HG03378 (cell line): Measurements from ENCODE around the gene DOCK8.

Experiments
- ATAC-seq: cut with Tn5 transposase; IDR thresholded peaks from one replicate; pipeline ENCODE4 v1.9.1; 2021; ENCODE audit warnings: mild to moderate bottlenecking, moderate library complexity; ENCODE audit not compliant: unreplicated experiment

DOCK8 gene

GRCh38 chr9:487429-487828, 272.8 kb downstream of the DOCK8 start:
- no peak for ATAC-seq

- ATAC-seq, result no peak
Measured at GRCh38 chr9:488448-488847, 273.8 kb downstream of the DOCK8 start.

DNA sequence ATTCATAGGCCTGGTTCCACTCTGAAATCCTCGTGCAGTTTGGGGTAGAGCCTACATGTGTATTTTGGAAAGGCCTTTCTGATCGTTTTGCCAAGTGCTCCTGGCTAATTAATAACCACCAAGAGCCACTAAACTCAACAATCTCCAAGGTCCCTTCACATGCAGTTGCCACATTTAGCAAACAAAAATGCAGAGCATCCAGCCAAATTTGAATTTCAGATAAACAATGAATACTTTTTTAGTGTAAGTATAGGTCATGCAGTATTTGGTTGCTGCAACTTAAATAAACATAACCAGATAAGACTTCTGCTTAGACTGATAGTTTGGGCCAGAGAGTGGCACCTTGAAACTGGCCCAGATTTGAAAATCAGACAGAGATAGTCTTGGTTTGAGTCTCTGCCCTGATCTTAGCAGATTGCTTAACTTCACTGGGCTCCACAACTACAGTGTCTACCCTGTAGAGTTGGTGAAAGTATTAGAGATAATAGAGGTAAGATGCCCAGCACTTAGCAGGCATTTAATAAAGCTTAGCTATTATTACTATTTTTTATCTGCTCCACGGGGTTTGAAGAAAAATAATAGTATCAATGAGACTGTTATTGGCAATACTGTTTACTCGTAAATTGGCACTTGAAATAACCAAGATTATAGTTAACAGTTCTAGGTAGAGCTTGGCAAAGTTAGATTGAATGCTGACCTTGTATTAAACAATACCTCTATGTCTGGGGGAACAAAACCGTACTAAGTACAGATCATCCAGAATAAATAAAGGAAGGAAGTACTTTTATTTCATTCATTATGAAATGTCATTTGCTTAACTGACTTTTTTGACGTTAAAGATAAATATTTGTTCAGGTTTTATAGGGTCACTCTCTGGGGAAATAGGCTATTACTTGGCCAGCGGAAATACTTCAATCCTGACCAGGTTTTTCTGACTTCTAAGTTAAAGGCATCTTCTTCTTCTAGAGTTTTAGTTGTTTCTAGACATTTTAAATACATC, 274.8 kb downstream of the DOCK8 start:
- ATAC-seq, result no peak

DNA sequence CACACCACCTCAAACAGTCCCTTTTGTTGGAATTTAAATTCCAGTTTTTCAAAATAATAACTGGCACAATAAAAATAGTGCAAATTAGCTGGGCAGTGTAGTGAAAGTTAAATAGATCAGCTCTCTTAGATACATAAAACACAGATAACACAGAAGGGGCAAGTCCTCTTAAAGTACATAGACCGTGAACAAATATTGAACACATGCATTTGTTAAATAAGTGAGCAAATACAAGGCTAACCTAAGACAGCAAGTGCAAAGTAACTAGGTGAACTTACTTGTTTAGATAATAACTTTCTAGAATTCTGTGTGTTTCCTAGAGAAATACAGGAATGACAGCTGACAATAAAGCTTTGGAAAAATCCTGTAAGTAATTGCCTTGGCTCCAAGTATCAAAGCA, 280.1 kb downstream of the DOCK8 start:
- ATAC-seq, result no peak

GRCh38 chr9:495739-496138, 281.1 kb downstream of the DOCK8 start:
- no peak for ATAC-seq

DNA sequence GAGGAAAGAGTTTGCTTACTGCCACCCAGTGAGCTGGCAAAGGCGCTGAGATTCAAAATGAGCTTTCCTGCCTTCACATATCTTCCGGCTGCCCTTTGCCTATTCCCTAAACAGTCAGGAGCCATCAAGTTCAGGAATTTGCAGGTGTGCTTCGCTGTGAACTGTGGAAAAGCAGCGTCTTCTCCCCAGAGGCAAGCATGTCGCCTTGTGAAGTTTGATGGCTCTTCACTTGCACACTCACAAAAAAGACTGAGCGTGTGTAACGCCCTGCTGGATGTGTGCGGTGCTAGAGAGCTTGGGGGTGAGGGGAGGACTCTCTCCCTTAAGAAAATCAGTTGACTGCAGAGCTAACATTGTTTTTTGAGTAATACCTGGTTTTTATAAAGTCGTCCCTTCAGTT, 288.7 kb downstream of the DOCK8 start:
- ATAC-seq, result no peak

DNA sequence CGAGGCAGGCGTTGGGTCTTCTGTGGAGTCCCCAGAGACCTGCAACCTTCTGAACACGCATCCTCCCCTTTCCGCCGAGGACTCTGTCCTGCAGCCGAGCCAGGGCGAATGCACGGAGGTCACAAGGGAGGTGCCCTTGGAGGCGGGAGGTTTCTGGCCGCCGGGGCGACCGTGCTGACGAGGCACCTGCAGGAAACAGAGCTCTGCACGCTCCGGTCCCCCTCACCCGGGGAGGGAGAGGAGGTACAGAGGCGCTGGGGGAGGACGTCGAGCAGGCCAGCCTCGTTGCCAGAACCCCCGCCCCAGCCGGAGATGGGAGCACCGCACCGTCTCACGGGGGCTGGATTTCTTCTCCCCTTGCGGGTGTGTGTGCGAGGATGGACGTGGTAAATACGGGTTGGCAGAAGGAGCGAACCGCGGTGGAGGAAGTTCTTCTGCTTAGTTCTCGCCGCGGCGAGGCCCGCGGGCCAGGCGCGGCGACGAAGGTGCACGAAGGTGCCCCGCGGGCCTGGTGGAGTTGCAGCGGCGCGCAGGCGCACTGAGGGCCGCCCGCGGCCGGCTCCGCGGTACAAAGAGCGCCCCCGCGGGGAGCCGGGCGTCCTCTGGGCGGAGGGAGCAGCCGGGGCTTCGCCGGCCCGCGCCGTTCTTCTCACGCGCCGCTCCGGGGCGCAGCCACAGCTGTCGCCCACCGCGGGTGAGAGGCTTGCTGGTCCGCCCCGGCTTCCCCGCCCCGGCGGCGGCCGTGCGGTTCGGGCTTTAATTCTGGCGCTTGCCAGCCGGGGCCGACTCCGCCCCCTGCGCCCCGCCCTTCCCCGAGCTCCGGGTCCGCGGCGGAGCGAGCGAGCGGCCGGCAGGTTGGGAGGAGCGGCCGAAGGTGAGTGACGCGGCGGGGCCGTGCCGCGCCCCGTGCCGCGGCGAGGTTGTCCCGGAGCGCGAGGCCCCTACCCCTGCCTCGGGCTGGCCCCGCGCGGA, 289.5 kb downstream of the DOCK8 start, which contains the start of gene KANK1:
Gene KANK1 (plus strand): TSS at position 815 of the 972 bp plus-strand sequence.
- peak; percentile 70 for ATAC-seq

DNA sequence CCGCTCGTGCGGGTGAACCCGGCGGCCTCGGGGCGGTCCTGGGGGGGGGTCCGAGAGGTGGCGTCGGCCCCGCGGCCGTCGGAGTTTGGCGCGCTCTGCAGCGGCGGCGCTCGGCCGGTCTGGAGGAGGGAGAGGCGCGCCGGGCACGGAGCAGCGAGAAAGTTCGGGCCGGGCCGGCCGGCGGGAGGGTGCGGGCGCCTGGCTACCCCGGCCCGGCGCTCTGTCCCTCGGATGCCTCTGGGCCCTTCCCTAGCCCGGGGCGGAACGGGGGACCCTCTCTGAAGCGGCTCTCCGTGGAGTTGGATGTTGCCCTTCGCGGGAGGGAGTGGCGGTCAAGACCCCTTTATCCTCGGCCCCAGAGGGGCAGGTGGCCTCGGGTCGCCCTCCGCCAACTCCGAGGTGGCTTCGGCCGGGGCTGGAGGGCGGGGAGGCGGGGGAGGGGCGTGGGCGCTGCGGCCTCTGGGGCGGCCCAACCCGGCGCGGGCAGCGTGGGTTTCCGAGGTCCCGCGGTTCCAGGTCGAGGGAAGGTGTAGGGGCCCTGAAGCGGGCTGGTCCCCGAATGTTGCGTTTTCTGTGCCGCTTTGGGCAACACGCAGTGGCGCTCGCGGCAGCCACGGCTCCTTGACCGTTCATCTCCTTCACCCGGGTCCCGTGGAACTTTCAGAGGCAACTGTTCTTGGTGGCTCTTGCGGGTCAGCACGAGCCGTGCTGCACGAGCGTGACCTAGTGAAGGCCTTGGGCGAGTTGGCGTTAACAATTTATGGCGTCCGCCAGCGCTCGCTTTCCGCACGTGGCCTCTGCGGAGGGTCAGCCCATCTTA, 290.5 kb downstream of the DOCK8 start:
- ATAC-seq, result peak; percentile 19

DNA sequence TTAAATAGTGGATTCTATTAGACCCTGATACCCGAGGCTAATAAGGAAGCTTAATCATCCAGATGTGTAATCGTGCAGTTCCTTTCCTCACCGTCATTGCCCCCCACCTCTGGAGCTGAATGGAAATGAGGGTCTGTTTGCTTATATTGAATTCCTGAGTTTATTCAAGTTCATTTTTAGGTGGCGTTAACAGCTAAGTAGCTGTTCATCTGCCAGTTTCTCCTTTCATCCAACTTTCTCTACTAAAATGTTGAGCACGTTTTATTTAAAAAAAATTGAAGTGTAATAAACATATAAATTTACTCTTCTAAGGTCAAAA, 291.0 kb downstream of the DOCK8 start:
- no peak for ATAC-seq

DNA sequence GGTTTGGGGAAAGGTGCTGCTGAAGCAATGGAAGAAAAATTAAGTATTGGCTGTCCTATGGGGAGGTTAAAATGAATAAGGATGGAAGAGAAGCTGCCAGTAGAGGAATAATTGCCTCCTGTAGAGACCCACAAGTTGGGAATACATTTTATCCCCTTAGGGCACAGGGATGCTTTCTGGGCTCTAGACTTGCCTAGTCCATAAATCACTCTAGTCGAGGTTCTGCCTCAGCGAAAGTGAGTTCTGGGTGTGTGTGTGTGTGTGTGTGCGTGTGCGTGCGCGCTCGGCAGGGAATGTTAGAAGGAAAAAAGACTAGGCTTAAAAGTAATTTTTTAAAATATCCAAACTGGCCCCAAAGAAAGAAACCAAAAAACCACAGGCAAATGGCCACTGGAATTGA, 291.6 kb downstream of the DOCK8 start:
- ATAC-seq, result no peak

DNA sequence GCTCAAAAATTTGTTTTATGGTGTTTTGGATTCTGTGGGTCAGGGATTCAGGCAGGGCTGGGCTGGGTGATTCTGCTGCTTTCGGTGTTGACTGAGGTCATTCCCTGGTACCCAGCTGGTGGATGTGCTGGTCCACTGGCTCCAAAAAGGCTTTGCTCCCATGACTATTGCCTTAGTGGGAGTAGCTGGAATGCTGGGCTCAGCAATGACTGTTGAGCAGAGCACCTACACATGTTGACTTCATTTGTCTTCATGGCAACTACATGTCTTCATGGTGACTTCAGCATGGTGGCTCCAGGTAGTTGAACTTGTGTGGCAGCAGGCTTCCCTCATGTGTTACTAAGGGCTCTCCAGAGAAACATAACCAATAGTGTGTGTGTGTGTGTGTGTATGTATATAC, 297.2 kb downstream of the DOCK8 start:
- ATAC-seq, result no peak

GRCh38 chr9:512555-513272, 298.0 kb downstream of the DOCK8 start:
- no peak for ATAC-seq
